HepG2 (cell line): Measurements from ENCODE around the gene SH3GLB2. TPM values are rescaled to one million over a fixed set of nuclear protein-coding genes. Genes with fewer than 3 reads are reported as not detected.
A peak's percentile ranks its signal among the peaks of the same experiment; 100 is the strongest.

Source experiments
- CCDC6 ChIP-seq: sonication (generic); formaldehyde crosslinking; IDR thresholded peaks from 2 replicates; pipeline ENCODE4 v1.8.1; 2022; ENCODE audit warnings: mild to moderate bottlenecking, missing genetic modification reagents, moderate library complexity
- MEIS2 ChIP-seq: sonication (generic); formaldehyde crosslinking; IDR thresholded peaks from 2 replicates; pipeline ENCODE4 v1.9.0; 2021; ENCODE audit warnings: mild to moderate bottlenecking, missing genetic modification reagents
- PATZ1 ChIP-seq: sonication (generic); formaldehyde crosslinking; IDR thresholded peaks from 2 replicates; pipeline ENCODE4 v1.4.0; 2020; ENCODE audit warnings: missing genetic modification reagents
- PRDM4 ChIP-seq: sonication (generic); formaldehyde crosslinking; IDR thresholded peaks from 2 replicates; pipeline ENCODE4 v1.9.0; 2021; ENCODE audit warnings: missing genetic modification reagents, borderline replicate concordance
- RBM39 ChIP-seq: fragments of 200-400 bp; formaldehyde crosslinking; IDR thresholded peaks from one replicate; pipeline ENCODE4 v1.6.1; 2018; ENCODE audit warnings: antibody characterized with exemption, mild to moderate bottlenecking, low read depth, low read length; ENCODE audit not compliant: poor library complexity, severe bottlenecking
- SP5 ChIP-seq: IDR thresholded peaks from 2 replicates; pipeline ENCODE4 v1.6.1; 2016; ENCODE audit warnings: low read depth, borderline replicate concordance
- TBX3 ChIP-seq: fragments of 450-650 bp; IDR thresholded peaks from 2 replicates; pipeline ENCODE4 v1.6.1; 2017; ENCODE audit warnings: antibody characterized with exemption, mild to moderate bottlenecking, inconsistent platforms, borderline replicate concordance
- THAP11 ChIP-seq: IDR thresholded peaks from 2 replicates; pipeline ENCODE4 v1.6.1; 2016; ENCODE audit warnings: missing biosample characterization, missing genetic modification reagents
- THRA ChIP-seq: sonication (generic); formaldehyde crosslinking; IDR thresholded peaks from 2 replicates; pipeline ENCODE4 v1.4.0; 2020; ENCODE audit warnings: missing genetic modification reagents, borderline replicate concordance
- TRIM24 ChIP-seq: sonication (generic); formaldehyde crosslinking; IDR thresholded peaks from 2 replicates; pipeline ENCODE4 v1.8.0; 2022; ENCODE audit warnings: mild to moderate bottlenecking, missing genetic modification reagents
- ZFP82 ChIP-seq: sonication (generic); formaldehyde crosslinking; IDR thresholded peaks from 2 replicates; pipeline ENCODE4 v1.5.1; 2020; ENCODE audit warnings: mild to moderate bottlenecking, missing genetic modification reagents, borderline replicate concordance
- ZNF232 ChIP-seq: sonication (generic); formaldehyde crosslinking; IDR thresholded peaks from 2 replicates; pipeline ENCODE4 v1.4.0; 2020; ENCODE audit warnings: missing genetic modification reagents, borderline replicate concordance
- ZNF282 ChIP-seq: fragments of 450-650 bp; IDR thresholded peaks from 2 replicates; pipeline ENCODE4 v1.6.1; 2018; ENCODE audit not compliant: partially characterized antibody
- ZNF510 ChIP-seq: sonication (generic); formaldehyde crosslinking; IDR thresholded peaks from 2 replicates; pipeline ENCODE4 v1.4.0; 2020; ENCODE audit warnings: low read depth, mild to moderate bottlenecking, missing genetic modification reagents
- ZNF547 ChIP-seq: sonication (generic); formaldehyde crosslinking; IDR thresholded peaks from 2 replicates; pipeline ENCODE4 v1.5.1; 2020; ENCODE audit warnings: mild to moderate bottlenecking, missing genetic modification reagents
- ZNF646 ChIP-seq: sonication (generic); formaldehyde crosslinking; IDR thresholded peaks from 2 replicates; pipeline ENCODE4 v1.9.0; 2021; ENCODE audit warnings: mild to moderate bottlenecking, missing genetic modification reagents
- ZNF850 ChIP-seq: sonication (generic); formaldehyde crosslinking; conservative IDR thresholded peaks from 2 replicates; pipeline ENCODE4 v1.9.0; 2021; ENCODE audit warnings: mild to moderate bottlenecking, missing genetic modification reagents
- polyA plus RNA-seq, 8 experiments: library from polyadenylated mRNA; depleted of rRNA in 3 of 8; stranded (reverse) in 7 of 8; unstranded in 1 of 8; fragments of >200 nt; fragmentation: Illumina TruSeq in 4 of 8; extraction: Trizol in 4 of 8; gene quantifications; 2 replicates each; pipeline versions ENCODE4 v1.2.1 to v1.2.3, GENCODE V29; 2011 to 2016; ENCODE audit warnings: low read depth in 4 of 8, missing spikeins in 1 of 8, mixed read lengths in 1 of 8; ENCODE audit not compliant: insufficient read depth in 1 of 8
- total RNA-seq, 5 experiments: library from RNA; depleted of rRNA; stranded (reverse); fragments of >200 nt; fragmentation: Illumina TruSeq; extraction: Trizol; gene quantifications; 2 replicates each; pipeline ENCODE4 v1.2.3, GENCODE V29; 2016; ENCODE audit warnings: low read depth in 1 of 5

SH3GLB2 gene
- total and polyA plus RNA-seq, 2 of the 13 experiments (the other 11 are each of a cell fraction or from before 2014, with no cell fraction given), result 24.0 to 40.6 TPM

GRCh38 chr9:129028192-129028966, at the start of gene SH3GLB2 (continued):
- TF ChIP-seq PATZ1 (CRISPR knock-in tag) (peak; percentile 67), ZFP82 (CRISPR knock-in tag) (no peak), ZNF282 (no peak), SP5 (CRISPR knock-in tag) (no peak), RBM39 (no peak), ZNF850 (CRISPR knock-in tag) (no peak), CCDC6 (CRISPR knock-in tag) (0 out of 2 replicates have a peak, but pooled peaks have one; percentile 31), TRIM24 (CRISPR knock-in tag) (no peak), ZNF232 (no peak), MEIS2 (CRISPR knock-in tag) (no peak), TBX3 (no peak), THAP11 (CRISPR knock-in tag) (0 out of 2 replicates have a peak, but pooled peaks have one; percentile 18), ZNF646 (CRISPR knock-in tag) (no peak), ZNF510 (CRISPR knock-in tag) (no peak), THRA (CRISPR knock-in tag) (no peak), ZNF547 (no peak), PRDM4 (CRISPR knock-in tag) (no peak)
